Pulmonary artery endothelial cell (primary cell): ENCODE measurements around the gene ZNF837. TPM values are rescaled to one million over a fixed set of nuclear protein-coding genes. Genes with fewer than 3 reads are reported as not detected.
"Not testable (repeated sequence)": the region's sequence is repeated elsewhere in the genome, so short reads cannot be mapped to it uniquely, and the experiment has no call there.

ENCODE experiments used
- DNase-seq: peaks from one replicate; pipeline ENCODE4 v3.0.0-alpha.2; 2011; ENCODE audit warnings: low read depth, low spot score
- total RNA-seq: library from RNA; depleted of rRNA; stranded (reverse); fragments of >200 nt; gene quantifications from 2 replicates; pipeline ENCODE4 v1.2.3, GENCODE V29; 2014

ZNF837 gene
- total RNA-seq, 1 donor from 2014 or later: 1.8 TPM

DNA sequence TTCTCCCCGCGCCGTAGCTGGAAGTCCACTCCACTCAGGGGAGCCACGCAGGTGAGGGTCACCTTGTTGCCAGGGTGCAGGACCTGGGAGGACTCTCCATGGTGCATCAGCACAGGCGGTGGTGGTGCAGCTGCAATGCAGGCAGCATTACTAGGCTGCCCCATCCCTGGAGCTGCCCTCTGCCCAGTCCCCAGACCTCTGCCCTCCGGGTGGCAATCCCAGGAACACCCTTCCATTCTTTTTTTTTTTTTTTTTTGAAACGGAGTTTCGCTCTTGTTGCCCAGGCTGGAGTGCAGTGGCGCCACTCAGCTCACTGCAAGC is 29.3 kb downstream of the ZNF837 start:
- no peak for DNase-seq

- no peak for DNase-seq
Observed at GRCh38 chr19:58350871-58351557, 29.8 kb downstream of the ZNF837 start.

DNA sequence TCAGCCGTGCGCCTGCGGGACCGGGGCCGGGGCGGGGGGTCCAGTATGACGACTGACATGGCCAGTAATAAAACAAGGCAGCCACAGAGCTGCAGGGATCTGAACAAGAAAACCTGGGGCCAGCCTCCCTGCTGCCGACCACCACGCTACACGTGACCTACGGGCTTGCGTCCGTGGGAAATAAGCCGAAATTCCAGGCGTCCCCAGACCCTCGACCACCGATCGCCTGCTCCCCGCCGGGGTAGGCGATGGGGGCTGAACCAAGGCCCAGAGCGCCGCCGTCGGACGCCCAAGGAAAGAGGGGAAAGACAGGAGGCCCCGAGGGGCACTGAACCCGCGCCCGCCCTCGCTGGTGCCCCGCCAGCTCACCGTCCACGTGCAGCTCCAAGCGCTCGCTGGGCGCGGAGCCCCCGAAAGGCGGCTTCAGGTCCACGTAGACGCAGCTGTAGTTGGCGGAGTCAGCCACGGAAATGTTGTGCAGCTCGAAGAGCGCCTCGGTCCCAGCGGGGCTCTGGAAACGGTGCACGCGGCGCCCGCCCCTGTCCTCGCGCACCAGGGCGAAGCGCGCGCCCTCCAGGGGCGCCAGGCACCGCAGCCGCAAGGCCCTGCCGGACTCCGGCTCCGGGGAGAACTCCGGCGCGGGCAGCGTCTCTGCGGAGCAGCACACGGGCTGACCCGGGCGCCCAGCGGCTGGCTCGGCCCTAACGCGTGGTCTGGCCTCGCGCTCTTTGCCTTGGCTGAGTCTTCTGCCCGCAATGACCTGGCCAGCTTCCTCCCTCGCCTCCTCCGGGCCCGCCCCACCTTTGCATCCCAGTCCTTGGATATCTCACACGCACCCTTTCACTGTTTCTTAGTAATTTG is 30.6 kb downstream of the ZNF837 start:
- no peak for DNase-seq

DNA sequence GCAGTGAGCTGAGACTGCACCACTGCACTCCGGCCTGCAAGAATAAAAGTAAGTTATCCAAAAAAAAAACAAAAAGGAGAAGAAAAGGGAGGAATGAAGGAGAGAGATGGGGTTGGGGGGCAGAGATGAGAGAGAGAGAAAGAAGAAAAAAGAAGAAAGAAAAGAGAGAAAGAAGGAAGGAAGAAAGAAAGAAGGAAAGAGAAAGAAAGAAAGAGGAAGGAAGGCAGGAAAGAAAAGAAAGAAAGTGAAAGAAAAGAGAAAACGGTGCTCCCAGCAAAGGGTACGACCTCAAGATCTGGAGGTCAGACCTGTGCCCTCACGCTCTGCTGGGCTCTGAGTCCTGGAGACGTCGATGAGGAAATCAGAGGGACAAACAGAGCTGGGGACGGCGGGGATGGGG is 31.2 kb downstream of the ZNF837 start:
- DNase-seq: no peak

- not testable (repeated sequence) for DNase-seq
Observed at GRCh38 chr19:58348080-58348479, 32.8 kb downstream of the ZNF837 start.

DNA sequence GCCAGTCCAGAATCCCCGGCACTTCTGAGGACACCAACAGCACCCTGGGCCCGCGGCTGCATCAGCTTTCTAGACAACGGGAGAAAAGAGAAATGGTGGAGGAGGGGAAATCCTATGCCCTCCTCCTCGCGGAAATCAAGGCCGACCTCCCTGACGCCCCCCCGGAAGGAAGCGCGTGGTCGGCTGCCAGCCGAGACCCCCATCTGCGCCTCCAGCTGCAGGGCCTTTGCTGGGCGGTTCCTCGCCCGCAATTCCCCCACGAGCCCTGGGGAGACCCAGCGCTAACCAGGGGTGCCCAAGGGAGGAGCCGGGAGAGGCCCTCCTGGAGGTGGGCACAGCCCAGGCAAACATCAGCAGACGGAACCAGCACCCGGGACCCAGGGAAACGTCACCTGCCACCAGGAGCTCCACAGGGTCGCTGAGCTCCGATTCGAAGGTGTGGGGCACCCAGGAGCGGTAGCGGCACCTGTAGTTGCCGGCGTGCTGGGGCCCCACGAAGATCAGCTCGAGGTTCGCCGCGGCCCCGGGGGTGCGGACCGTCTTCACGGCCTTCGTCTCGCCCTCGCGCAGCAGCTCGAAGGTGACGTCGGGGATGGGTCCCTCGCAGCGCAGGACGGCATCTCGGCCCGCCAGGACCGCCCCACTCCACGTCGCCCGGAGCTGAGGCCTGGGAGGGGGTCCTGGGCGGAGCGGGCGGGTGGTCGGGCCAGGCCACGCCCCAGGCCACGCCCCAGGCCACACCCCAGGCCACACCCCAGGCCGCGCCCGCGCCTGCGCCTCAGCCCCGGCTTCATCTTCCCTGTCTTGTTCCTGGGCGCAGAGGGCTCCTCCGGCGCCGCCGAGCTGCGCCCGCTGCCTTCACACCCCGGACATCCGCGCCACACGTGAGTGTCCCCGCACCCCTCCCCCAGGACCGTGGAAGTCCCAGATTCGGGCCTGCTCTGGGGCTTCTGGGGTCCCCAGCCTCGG is 33.6 kb downstream of the ZNF837 start:
- DNase-seq: no peak

- no peak for DNase-seq
Observed at GRCh38 chr19:58345558-58345957, 35.3 kb downstream of the ZNF837 start.

GRCh38 chr19:58338825-58339558 is 41.8 kb downstream of the ZNF837 start:
- DNase-seq: no peak

GRCh38 chr19:58338336-58338735 is 42.5 kb downstream of the ZNF837 start:
- DNase-seq: no peak

DNA sequence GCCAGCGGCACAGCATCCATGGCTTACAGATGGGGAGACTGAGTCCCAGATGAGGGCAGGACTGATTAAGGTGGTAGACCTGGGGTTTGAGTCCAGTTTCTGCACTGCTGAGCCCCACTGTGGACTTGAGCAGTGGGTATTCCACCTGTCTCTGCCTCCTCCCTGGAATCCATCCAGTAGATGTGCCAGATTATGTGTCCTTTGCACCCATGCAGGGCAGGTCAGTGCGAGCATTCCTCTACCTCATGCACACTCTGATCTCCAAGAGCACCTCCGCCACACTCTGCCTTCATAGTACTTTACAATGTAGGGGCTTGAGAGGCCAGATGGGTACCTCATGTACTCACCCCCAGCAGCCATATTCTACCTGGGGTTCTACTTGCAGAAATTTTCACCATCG is 44.0 kb downstream of the ZNF837 start:
- no peak for DNase-seq

GRCh38 chr19:58336216-58336615 is 44.6 kb downstream of the ZNF837 start:
- DNase-seq: no peak

- no peak for DNase-seq
Observed at GRCh38 chr19:58335630-58336029, 45.2 kb downstream of the ZNF837 start.

- DNase-seq: no peak
Observed at GRCh38 chr19:58334691-58335249, 46.1 kb downstream of the ZNF837 start.

DNA sequence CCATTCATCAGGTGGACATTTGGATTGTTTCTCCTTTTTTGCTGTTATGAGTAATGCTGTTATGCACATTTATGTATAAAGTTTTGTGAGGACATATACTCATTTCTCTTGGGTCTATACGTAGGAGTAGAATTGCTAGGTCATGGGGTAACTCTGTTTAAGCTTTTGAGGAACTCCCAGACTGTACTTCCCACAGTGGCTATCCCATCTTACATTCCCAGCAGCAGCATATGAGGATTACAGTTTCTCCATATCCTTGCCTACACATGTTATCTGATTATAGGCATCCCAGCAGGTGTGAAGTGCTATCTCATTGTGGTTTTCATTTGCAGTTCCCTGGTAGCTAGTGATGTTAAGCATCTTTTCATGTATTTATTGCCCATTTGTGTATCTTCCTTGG is 48.1 kb downstream of the ZNF837 start:
- no peak for DNase-seq

DNA sequence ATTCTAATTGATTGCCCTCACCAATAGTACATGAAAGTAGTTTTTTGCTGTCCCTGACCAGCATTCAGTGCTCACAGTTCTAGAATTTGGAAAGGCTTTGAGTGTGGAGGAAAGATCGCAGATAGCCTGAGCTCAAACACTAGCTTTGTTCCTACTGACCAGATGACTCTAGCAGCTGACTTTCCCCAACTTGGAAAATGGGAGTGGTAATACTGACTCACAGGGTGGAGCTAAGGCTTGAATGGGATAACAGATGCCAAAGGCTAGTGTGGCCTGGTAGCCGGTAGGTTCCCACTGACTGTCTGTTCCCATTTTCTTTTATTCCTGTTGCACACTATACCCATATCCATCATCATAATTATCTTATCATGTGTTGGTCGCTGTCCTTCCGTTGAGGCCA is 50.4 kb downstream of the ZNF837 start:
- no peak for DNase-seq

- no peak for DNase-seq
Observed at GRCh38 chr19:58328999-58329398, 51.8 kb downstream of the ZNF837 start.

DNA sequence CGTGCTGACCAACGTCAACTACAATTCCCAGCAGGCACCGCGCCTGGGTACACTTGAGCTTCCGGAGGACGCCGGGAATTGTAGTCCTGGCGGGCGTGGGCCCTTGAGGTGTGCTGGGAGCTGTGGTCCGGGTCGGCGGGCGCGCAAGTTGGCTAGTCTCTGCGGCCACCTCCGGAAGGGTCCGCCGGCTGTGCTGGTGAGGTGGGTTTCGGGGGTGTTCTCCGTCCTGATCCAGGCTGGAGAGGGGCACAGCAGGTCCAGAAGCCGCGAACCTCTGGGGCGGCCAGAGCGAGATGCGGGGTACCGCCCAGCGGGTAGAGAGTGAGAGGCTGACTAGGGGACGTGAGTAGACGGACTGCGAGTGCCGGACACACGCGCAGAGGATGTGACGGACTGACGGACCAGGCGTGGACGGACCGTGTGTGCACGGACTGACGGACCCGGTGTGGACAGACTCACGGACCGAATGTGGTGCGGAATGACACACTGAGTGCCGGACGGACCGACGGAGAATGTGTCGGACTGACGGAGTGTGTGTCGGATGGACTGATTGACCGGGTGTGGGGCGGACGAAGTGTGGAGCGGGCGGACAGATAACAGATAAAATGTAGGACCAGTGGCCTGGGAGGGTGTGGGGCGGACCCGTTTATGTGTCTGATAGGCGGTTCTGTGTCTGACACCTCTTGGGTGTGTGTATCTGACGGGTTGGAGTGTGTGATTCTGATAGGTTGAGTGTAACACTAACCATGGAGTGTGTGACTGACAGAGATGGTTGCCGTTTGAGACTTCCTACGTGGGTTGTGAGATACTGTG is 53.7 kb downstream of the ZNF837 start, which contains the start of gene ZSCAN22:
ZSCAN22 (plus strand) TSS at position 81 of the 813 bp plus-strand sequence. CDS start 7,809 bp downstream, outside the sequence.
- peak; percentile 88 for DNase-seq

DNA sequence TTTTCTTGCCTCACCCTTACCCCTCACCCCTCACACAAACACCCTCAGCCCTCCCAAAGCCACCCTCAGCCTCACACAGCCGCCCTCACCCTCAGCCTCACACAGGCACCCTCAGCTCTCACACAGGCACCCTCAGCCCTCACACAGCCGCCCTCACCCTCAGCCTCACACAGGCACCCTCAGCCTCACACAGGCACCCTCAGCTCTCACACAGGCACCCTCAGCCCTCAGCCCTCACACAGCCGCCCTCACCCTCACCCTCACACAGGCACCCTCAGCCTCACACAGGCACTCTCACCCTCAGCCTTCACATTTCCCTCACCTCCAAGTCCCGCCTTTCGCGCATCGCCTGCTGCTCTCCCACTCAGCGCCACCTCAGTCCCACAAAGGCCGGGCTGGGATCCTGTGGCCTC is 54.3 kb downstream of the ZNF837 start:
- no peak for DNase-seq

DNA sequence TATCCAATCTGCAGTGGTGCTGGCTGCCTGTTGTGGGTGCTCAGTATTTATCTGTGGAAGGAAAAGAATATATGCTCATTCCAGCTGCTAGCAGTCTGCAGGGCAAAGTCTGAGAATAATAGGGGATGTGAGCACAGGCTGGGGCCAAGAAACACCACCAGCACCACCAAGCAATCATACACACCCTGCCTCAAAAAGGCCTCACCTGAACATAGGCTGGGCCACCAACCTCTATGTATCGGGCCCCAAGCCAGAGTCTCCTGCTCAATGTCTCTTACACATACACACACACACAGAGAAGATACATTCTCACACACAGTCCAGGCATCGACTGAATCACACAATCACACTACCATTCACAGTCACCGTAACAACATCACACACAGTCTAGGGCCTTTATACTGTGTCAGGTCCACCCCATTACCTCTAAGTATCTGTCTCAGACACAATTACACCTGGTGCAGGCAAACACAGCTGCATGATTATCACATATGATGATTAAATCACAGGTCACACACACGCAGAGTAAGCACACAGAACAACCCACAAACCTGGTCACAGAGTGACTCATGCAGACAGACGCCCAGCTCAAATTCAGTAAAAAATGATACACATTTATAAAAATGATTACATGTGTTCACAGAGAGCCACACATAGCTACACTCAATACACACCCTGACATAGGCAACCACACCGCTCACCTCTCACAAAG is 55.4 kb downstream of the ZNF837 start:
- no peak for DNase-seq
